UCSD-AML1 (cell line): ENCODE results near the gene CDH23.
A peak's percentile ranks its signal among the peaks of the same experiment; 100 is the strongest.

Experiments
- DNase-seq: peaks from one replicate; lab custom pipeline; 2025; ENCODE audit not compliant: unreplicated experiment; lab: John Stamatoyannopoulos, UW

The CDH23 gene

DNA sequence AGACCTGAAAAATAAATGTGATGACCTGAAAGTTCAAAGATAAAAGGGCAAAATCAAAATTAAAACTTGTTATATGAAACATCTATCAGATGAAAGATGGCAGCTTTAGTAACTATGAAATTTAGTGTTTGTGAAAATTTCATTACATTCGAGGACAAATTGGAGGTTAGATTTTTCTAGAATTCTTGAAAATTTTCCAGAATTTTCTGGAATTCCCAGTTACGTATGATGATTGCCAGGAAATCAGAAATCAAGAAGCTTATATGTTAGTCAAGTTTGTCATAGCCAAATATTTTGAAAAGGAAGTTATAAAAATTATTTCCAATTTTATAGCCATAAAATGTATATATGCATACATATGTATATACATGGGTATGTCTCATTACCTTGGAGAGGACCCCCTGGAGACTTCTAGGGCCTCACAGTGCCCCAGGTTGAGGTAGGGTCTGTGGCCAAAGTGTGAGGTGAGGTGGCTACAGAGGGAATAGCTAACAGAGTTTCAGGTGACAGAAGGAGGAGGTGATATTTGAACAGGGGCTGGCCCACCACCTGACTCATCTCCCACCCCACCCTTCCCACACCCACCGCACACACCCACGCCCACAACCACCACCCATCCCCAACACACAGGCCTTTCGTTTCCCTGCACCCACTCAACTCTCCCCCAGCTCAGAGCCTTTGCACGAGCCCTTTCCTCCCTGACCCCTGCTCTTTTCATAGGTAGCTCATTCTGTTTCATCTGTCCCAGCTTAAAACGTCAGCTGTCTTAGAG is 301.4 kb downstream of the CDH23 start:
- no peak for DNase-seq

DNA sequence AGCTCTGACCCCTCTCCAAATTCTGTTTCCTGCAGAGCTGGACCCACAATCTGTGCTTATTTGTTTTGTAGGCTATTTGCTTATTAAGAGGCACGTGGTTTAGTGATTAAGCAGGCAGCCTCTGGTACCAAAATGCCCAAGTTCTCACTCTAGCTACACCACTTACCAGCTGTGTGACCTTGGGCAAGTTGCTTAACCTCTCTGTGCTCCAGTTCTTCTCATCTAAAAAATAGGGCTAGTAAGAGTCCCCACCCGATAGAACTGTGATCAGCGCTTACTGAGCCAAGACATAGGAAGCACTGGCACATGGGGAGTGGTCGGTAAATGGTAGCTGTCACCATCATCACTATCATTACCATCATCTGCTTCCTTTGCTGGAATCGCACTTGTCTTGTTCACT is 302.0 kb downstream of the CDH23 start:
- DNase-seq, result no peak

- DNase-seq, result no peak
Observed at GRCh38 chr10:71700731-71701368, 304.1 kb downstream of the CDH23 start.

DNA sequence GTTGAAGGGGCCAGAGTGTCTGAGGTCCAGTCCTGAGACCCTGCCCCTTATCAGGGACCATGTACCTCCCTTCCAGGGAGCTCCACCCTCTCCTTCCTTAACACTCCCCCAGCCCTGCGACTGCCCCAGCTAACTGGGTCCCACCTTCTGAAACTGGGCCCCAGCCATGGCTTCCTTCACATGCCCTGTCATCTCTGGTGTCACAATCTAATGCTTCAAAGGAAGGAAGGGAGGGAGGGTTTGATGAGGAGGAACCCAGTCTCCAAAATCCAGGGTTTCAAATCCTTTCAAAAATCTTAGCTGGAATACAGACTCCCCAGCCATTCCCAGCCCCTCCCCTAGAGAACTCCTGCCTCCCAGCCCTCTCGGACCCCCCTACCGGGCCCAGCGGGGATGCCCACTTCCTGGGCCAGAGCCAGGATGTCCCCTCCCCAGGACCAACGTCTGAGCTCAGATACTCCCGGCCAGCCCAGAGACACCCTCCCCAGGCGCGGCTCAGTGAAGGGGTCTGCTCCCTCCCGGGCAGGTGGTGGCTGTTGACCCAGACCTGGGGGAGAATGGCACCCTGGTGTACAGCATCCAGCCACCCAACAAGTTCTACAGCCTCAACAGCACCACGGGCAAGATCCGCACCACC is 304.9 kb downstream of the CDH23 start:
- DNase-seq, result no peak

DNA sequence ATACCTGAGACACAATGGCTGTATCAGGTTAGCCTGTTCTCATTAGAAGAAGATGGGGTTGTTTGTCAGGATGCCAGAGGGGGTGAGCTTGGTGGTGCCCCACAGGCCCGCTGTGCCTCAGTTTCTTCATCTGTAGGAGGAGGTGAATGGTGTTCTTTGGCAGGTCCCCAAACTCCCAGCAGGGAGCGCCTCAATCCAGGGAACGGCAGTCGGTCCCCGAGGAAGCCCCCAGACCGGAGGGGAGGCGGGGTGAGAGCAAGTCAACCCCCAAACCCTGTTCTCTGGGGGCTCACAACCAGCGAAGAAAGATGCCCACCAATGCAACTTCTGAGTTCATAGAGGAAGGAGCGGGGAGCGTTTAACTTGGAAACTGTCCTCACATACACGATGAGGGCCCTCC is 306.9 kb downstream of the CDH23 start:
- DNase-seq, result no peak

DNA sequence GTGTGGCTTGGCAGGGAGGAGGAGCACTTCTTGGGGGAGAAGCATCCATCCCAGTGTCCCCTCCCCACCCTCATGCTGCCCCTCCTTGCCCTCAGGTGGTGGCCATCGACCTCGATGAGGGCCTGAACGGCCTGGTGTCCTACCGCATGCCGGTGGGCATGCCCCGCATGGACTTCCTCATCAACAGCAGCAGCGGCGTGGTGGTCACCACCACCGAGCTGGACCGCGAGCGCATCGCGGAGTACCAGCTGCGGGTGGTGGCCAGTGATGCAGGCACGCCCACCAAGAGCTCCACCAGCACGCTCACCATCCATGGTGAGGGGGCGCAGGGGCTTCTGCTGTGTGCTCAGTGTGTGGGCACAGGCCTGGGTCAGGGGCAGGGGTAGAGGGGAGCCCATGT is 308.1 kb downstream of the CDH23 start:
- DNase-seq, result no peak

DNA sequence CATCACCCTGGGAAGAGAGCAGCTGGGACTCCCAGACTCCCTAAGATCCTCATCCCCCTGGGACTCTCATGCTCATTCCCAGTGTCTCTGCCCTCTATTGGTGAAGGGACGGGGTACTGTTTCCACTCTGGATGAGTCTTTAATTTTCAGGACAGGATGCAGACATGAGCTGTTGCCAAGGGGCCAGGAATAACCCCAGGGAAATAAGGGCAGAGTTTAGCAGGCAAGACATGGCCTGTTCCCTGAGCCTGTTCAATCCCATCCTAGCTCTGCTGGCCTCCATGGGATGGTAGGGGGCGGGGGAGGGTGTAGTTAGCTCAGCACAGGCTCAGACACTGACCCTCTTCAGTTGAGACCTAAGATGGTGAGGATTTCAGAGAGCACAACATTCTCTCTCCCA is 308.9 kb downstream of the CDH23 start:
- DNase-seq, result no peak

- DNase-seq, result no peak
Observed at GRCh38 chr10:71706216-71707121, 309.7 kb downstream of the CDH23 start.

DNA sequence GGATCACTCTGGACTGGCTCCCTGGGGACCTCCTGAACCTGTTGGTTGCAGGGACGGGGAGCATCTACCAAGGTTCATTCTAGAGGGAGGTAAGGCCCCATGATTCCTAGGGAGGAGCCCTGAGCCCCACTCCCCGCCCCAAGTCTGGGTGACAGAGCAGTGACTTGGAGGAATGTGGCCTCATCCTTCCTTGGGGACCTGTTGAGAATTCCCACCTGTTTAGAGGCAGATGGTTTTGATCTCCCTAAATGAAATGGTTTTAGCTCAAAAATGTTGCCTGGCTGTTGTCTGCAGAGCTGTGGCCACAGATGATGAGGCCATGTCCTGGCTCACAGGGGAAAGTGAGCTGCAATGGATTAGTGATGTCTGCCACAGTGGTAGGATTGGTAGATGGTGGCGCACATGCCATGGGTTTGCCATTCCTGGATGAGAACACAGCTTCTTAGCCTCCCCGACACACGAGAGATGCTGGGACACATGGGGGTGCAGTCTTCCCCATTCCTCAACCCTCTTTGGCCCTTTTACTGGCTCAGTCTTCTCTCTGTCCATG is 310.6 kb downstream of the CDH23 start:
- DNase-seq, result no peak

- peak; percentile 73 for DNase-seq
Observed at GRCh38 chr10:71708301-71708703, 311.6 kb downstream of the CDH23 start.

- no peak for DNase-seq
Observed at GRCh38 chr10:71708897-71709882, 312.5 kb downstream of the CDH23 start.

GRCh38 chr10:71710519-71710918 is 313.8 kb downstream of the CDH23 start:
- DNase-seq, result no peak

DNA sequence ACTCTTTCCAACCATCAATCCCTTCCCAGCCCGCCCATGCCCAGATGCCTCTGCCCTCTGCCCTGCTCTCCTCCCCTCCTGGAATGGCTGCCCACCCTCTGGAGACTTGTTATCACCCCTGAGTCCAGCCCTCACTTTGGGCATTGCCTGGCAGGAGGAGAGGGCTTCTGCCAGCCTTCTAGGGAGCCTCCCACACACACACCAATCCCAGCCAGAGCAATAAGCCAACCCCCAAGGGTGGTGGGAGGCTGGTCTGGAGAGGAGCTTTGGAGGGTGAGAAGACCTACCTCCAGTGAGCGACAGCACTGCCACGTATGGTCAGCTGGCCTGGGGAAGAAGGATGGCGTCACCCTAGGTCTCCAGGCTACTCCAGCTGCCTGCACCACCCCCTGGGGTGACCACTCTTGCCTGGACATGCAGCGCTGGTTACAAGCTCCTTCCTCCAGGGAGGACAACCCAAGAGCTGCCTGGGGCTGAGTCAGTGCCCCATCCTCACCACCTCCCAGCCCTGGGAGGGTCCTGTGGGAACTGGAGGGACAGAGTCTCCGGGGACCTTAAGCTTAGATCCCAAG is 314.4 kb downstream of the CDH23 start:
- no peak for DNase-seq

- DNase-seq, result no peak
Observed at GRCh38 chr10:71712170-71712569, 315.4 kb downstream of the CDH23 start.

DNA sequence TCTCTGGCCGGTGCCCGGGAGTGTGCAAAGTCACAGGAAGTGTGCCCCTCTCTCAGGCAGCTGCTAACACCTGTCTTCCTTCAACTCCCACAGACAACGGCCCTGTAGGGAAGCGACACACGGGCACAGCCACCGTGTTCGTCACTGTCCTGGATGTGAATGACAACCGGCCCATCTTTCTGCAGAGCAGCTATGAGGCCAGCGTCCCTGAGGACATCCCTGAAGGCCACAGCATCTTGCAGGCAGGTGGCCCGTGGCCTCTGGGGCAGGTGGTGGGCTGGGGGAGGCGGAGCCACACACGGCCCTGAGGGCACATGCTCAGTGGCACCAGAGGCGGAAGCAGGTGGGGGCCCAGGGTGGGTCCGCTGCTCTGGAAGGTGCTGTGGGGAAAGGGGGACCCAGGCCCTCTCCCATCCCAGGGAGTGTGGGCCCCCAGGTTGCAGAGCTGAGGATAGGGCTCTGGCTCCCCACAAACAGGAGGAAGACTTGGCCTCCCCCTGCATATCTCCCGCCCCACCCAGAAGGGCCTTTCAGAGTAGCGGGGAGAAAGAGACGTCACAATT is 315.9 kb downstream of the CDH23 start:
- DNase-seq, result no peak

GRCh38 chr10:71713135-71714030 is 316.7 kb downstream of the CDH23 start:
- peak; percentile 78 for DNase-seq

- DNase-seq, result no peak
Observed at GRCh38 chr10:71714031-71714410, 317.3 kb downstream of the CDH23 start.

DNA sequence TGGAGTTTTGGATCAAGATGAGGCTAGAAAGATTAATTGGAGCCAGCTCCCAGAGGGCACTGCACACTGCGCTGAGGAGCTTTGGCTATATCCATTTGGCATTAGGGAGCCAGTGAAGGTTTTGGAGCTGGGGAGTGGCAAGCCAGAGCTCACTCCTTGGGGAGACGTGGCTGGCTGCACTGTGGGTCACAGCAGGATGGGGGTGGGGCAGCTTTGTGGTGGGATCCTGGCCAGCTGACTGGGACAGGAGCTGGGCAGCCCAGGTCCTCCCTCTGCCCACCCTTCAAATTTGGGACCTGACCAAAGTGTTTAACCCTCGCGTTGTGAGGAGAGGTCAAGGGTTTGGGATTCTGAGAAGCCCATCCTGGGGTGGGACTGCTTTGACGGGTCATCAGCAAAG is 317.9 kb downstream of the CDH23 start:
- DNase-seq, result no peak
